K562 (cell line): ENCODE results near the gene C1QL2. TPM values are rescaled to one million over a fixed set of nuclear protein-coding genes. Genes with fewer than 3 reads are reported as not detected.

Experiments
- ATAC-seq: fragments of 200-7000 bp; cut with Tn5 transposase; 3 replicates; pipeline ENCODE4 v1.9.1; 2020; ENCODE audit warnings: moderate library complexity
- BruUV-seq: library from RNA; stranded (reverse); fragments of 400-500 nt; replicated peaks from 2 replicates; lab custom pipeline; 2021; lab: Mats Ljungman, UMichigan
- CTCF ChIA-PET: fragments of 300-600 bp; formaldehyde crosslinking; extraction: SDS; loops from one replicate; lab custom pipeline; 2021; ENCODE audit warnings: low intra/inter-chr PET ratio; lab: Yijun Ruan, JAX
- POLR2A ChIA-PET: fragments of 300-600, 350-650 bp; sonication (Branson Sonifier 250); formaldehyde crosslinking; extraction: SDS; loops from one replicate; lab custom pipeline; 2021; ENCODE audit warnings: antibody characterized with exemption, inconsistent platforms; lab: Yijun Ruan, JAX
- DNase-seq, 4 experiments: peaks; one replicate each; pipeline versions ENCODE4 v3.0.0 to v3.0.0-alpha.2; 2011 to 2018; ENCODE audit warnings: low spot score in 3 of 4, mixed read lengths in 3 of 4; ENCODE audit errors: extremely low read depth in 1 of 4
- FAIRE-seq: peaks from 2 replicates; lab custom pipeline; 2011; peaks lifted over from hg19 to GRCh38; lab: Jason Lieb, UNC
- H2AFZ ChIP-seq: 2 replicates; pipeline ENCODE4 v1.6.0; 2011; ENCODE audit warnings: low read depth, low read length, control low read depth, inconsistent platforms
- H3K27ac ChIP-seq: fragments of 200-600 bp; 3 replicates; pipeline ENCODE4 v1.8.0; 2011; ENCODE audit warnings: low read depth, mild to moderate bottlenecking, control low read depth, inconsistent platforms, low read length, moderate library complexity, mixed read lengths; ENCODE audit errors: extremely low read depth
- H3K27me3 ChIP-seq, 2 experiments: fragments of 300-600 bp in 1 of 2; 2 replicates in 1 of 2; 3 replicates in 1 of 2; pipeline versions ENCODE4 v1.6.0 to v1.8.0; 2011; ENCODE audit warnings: inconsistent platforms in 2 of 2, low read length in 2 of 2, mild to moderate bottlenecking in 1 of 2, mixed read lengths in 1 of 2, moderate library complexity in 1 of 2; ENCODE audit not compliant: control insufficient read depth in 2 of 2, insufficient read depth in 2 of 2
- H3K36me3 ChIP-seq: fragments of 300-600 bp; 3 replicates; pipeline ENCODE4 v1.8.0; 2011; ENCODE audit warnings: mild to moderate bottlenecking, low read length, inconsistent platforms; ENCODE audit not compliant: control insufficient read depth, insufficient read depth
- H3K4me1 ChIP-seq, 2 experiments: fragments of 200-600 bp in 1 of 2; replicated peaks in 1 of 2; 2 replicates in 1 of 2; 3 replicates in 1 of 2; pipeline versions ENCODE4 v1.5.1 to v1.8.0; 2011; ENCODE audit warnings: inconsistent platforms in 2 of 2, low read length in 2 of 2, mild to moderate bottlenecking in 1 of 2, mixed read lengths in 1 of 2, moderate library complexity in 1 of 2; ENCODE audit not compliant: control insufficient read depth in 2 of 2, insufficient read depth in 2 of 2
- H3K4me2 ChIP-seq: 2 replicates; pipeline ENCODE4 v1.6.1; 2011; ENCODE audit warnings: low read length, control low read depth, inconsistent platforms, mixed read lengths; ENCODE audit not compliant: insufficient read depth
- H3K4me3 ChIP-seq: fragments of 200-600 bp; sonication (generic), shearing (Covaris generic); 2 replicates; pipeline ENCODE4 v1.5.1; 2016; ENCODE audit warnings: control low read depth, inconsistent platforms
- H3K79me2 ChIP-seq: fragments of 200-600 bp; 3 replicates; pipeline ENCODE4 v1.8.0; 2011; ENCODE audit warnings: low read length, inconsistent platforms; ENCODE audit not compliant: control insufficient read depth, insufficient read depth
- H3K9ac ChIP-seq, 2 experiments: 2 replicates each; pipeline versions ENCODE4 v1.6.0 to v1.6.1; 2011; ENCODE audit warnings: low read depth in 2 of 2, low read length in 2 of 2, control low read depth in 1 of 2, inconsistent platforms in 1 of 2, mild to moderate bottlenecking in 1 of 2, mixed read lengths in 1 of 2; ENCODE audit not compliant: insufficient read depth in 1 of 2
- H3K9me1 ChIP-seq: one replicate; pipeline ENCODE4 v1.6.0; 2011; ENCODE audit warnings: inconsistent platforms, mild to moderate bottlenecking, low read length, moderate library complexity; ENCODE audit not compliant: control insufficient read depth, insufficient read depth
- H3K9me3 ChIP-seq: replicated peaks from 2 replicates; pipeline ENCODE4 v1.5.1; 2011; ENCODE audit warnings: low read depth, low read length, inconsistent platforms; ENCODE audit not compliant: control insufficient read depth, insufficient read depth
- H4K20me1 ChIP-seq: replicated peaks from 2 replicates; pipeline ENCODE4 v1.6.1; 2011; ENCODE audit warnings: low read length, inconsistent platforms, mixed read lengths; ENCODE audit not compliant: control insufficient read depth, insufficient read depth
- CREBBP ChIP-seq: IDR thresholded peaks from one replicate; pipeline ENCODE4 v1.6.1; 2012; ENCODE audit warnings: low read depth, mild to moderate bottlenecking, control low read depth, inconsistent platforms, low read length
- CREM ChIP-seq: IDR thresholded peaks from 2 replicates; pipeline ENCODE4 v1.6.1; 2014; ENCODE audit warnings: antibody characterized with exemption, low read depth
- LARP7 ChIP-seq: fragments of 450-650 bp; IDR thresholded peaks from 2 replicates; pipeline ENCODE4 v1.6.1; 2016
- MEF2A ChIP-seq: IDR thresholded peaks from 2 replicates; pipeline ENCODE4 v1.6.1; 2011; ENCODE audit warnings: low read depth, mild to moderate bottlenecking, low read length, moderate library complexity; ENCODE audit not compliant: control insufficient read depth
- RBBP5 ChIP-seq: fragments of 200-600 bp; sonication (generic); IDR thresholded peaks from 2 replicates; pipeline ENCODE4 v1.6.1; 2012; ENCODE audit warnings: borderline replicate concordance, mild to moderate bottlenecking, low read length, control low read depth, inconsistent platforms; ENCODE audit not compliant: insufficient read depth, poor library complexity, severe bottlenecking
- SMAD4 ChIP-seq: fragments of 250-450 bp; sonication (Bioruptor Pico); conservative IDR thresholded peaks from 2 replicates; pipeline ENCODE4 v1.8.0; 2021; ENCODE audit warnings: inconsistent platforms, mild to moderate bottlenecking, moderate library complexity
- SP2 ChIP-seq: IDR thresholded peaks from 2 replicates; pipeline ENCODE4 v1.6.1; 2011; ENCODE audit warnings: mild to moderate bottlenecking, low read depth, low read length, moderate library complexity; ENCODE audit not compliant: poor library complexity, severe bottlenecking; ENCODE audit errors: extremely low read depth
- TCFL5 ChIP-seq: fragments of 250-450 bp; sonication (Bioruptor Pico); conservative IDR thresholded peaks from 2 replicates; pipeline ENCODE4 v1.6.1; 2021; ENCODE audit warnings: mild to moderate bottlenecking, moderate library complexity, matching md5 sums
- ZNF263 ChIP-seq: sonication (generic); formaldehyde crosslinking; IDR thresholded peaks from 2 replicates; pipeline ENCODE4 v1.8.0; 2022; ENCODE audit warnings: mild to moderate bottlenecking, missing genetic modification reagents, borderline replicate concordance
- ZNF717 ChIP-seq: fragments of 250-450 bp; sonication (Bioruptor Pico); IDR thresholded peaks from 2 replicates; pipeline ENCODE4 v1.5.0; 2021
- WGBS: fragments of 100-300 bp; shearing (Covaris generic); methylation state at CpG from one replicate; pipeline ENCODE4 v1.1.6; 2016; ENCODE audit warnings: low coverage, mixed read lengths; ENCODE audit not compliant: insufficient coverage; ENCODE audit errors: missing lambda C conversion rate; 5-methylcytosine and 5-hydroxymethylcytosine counted together
- in situ Hi-C: fragments of 300-500 bp; cut with MboI; formaldehyde crosslinking; loops from 4 replicates; pipeline ENCODE4 v1.15.0; 2018; ENCODE audit warnings: inconsistent platforms, mixed read lengths
- intact Hi-C: fragments of 100-400 bp; cut with micrococcal nuclease; formaldehyde crosslinking; loops from 2 replicates; pipeline ENCODE4 v1.14.2; 2022
- polyA plus RNA-seq, 8 experiments: library from polyadenylated mRNA; depleted of rRNA in 4 of 8; stranded (reverse) in 5 of 8; unstranded in 3 of 8; fragments of >200 nt; fragmentation: Nextera tagmentation in 2 of 8; fragmentation: Illumina TruSeq in 1 of 8; extraction: Ambion mirVana in 2 of 8; extraction: Trizol in 1 of 8; gene quantifications; 2 replicates each; pipeline versions ENCODE4 v1.2.1 to v1.2.3, GENCODE V29; 2011 to 2014; ENCODE audit warnings: inconsistent platforms in 1 of 8, missing spikeins in 1 of 8
- total RNA-seq, 7 experiments: library from RNA; depleted of rRNA in 6 of 7; stranded (reverse); fragments of >200 nt in 6 of 7; fragmentation: Illumina TruSeq in 2 of 7; extraction: Trizol in 2 of 7; gene quantifications; 2 replicates each; pipeline versions ENCODE4 v1.2.1 to v1.2.3, GENCODE V29; 2011 to 2021; ENCODE audit warnings: low replicate concordance in 1 of 7
- TF ChIP-seq, protein P1 (sequence below): fragments of 200-600 bp; sonication (generic); IDR thresholded peaks from one replicate; pipeline ENCODE4 v1.6.1; 2012; ENCODE audit warnings: mild to moderate bottlenecking, low read depth, low read length, inconsistent platforms

Gene C1QL2
- total and polyA plus RNA-seq, 9 of the 15 experiments (the other 6 are each of a cell fraction or from before 2014, with no cell fraction given), result not detected

DNA sequence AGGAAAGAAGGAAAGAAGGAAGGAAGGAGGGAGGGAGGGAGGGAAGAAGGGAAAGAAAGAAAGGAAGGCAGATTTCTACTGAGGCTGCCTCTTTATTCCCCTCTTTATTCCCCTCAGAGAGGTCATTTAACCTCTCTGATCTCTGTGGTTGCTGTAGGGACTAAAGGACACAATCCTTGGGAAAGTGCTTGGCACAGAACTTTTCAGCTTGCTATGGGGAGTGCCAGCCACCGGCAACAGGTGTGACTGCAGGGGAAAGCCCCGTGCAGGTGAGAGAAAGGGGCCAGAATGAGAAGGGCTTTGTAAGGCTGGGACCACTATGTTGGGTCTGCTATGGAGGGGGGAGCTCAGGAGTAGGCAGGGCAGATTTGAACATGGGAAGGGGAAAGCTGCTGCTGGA is 37.3 kb upstream of the C1QL2 start:
- ATAC-seq (no peak), DNase-seq (no peak), FAIRE-seq (no peak)
- CTCF ChIA-PET, result no interaction called here
- no peak overlapping the region for H3K4me3 ChIP-seq
- H3K9me1 ChIP-seq, result no peaks in the 10 kb centered on the region
- intact Hi-C loops (no loop called here), in situ Hi-C loops (no loop called here)
- no peak overlapping the region for H2AFZ ChIP-seq
- H3K36me3 ChIP-seq, result no peaks in the 10 kb centered on the region
- no peak overlapping the region for H3K9ac ChIP-seq
- peaks cover 7% of the 10 kb centered on the region; the same call in 1 of the 2 replicates for H4K20me1 ChIP-seq
- peaks cover 6 to 49% of the 10 kb centered on the region in 2 experiments; a peak in 4 of 5 replicates for H3K27me3 ChIP-seq
- no peaks in the 10 kb centered on the region for H3K79me2 ChIP-seq
- no peak overlapping the region for H3K27ac ChIP-seq
- WGBS, result 0% methylated on average over 2 of the region's 2 CpGs
- BruUV-seq, result no TSS peak
- H3K4me1 ChIP-seq, result no peaks in the 10 kb centered on the region
- POLR2A ChIA-PET, result interaction anchor here (1.4 kb wide), 1 partner anchor 19 kb away, joined by 3 read pairs; no protein-coding TSS in a partner anchor
- H3K4me2 ChIP-seq, result no peak overlapping the region
- H3K9me3 ChIP-seq, result no peaks in the 10 kb centered on the region
- TF ChIP-seq ZNF263, result no peak
- TF ChIP-seq ZNF717, result no peak
- no peak for TF ChIP-seq LARP7
- no peak for TF ChIP-seq RBBP5
- TF ChIP-seq CREBBP, result no peak
- TF ChIP-seq SMAD4 (CRISPR knock-in tag), result no peak
- TF ChIP-seq SP2, result no peak
- no peak for TF ChIP-seq CREM
- no peak for TF ChIP-seq TCFL5 (CRISPR knock-in tag)
- TF ChIP-seq, protein P1, sequence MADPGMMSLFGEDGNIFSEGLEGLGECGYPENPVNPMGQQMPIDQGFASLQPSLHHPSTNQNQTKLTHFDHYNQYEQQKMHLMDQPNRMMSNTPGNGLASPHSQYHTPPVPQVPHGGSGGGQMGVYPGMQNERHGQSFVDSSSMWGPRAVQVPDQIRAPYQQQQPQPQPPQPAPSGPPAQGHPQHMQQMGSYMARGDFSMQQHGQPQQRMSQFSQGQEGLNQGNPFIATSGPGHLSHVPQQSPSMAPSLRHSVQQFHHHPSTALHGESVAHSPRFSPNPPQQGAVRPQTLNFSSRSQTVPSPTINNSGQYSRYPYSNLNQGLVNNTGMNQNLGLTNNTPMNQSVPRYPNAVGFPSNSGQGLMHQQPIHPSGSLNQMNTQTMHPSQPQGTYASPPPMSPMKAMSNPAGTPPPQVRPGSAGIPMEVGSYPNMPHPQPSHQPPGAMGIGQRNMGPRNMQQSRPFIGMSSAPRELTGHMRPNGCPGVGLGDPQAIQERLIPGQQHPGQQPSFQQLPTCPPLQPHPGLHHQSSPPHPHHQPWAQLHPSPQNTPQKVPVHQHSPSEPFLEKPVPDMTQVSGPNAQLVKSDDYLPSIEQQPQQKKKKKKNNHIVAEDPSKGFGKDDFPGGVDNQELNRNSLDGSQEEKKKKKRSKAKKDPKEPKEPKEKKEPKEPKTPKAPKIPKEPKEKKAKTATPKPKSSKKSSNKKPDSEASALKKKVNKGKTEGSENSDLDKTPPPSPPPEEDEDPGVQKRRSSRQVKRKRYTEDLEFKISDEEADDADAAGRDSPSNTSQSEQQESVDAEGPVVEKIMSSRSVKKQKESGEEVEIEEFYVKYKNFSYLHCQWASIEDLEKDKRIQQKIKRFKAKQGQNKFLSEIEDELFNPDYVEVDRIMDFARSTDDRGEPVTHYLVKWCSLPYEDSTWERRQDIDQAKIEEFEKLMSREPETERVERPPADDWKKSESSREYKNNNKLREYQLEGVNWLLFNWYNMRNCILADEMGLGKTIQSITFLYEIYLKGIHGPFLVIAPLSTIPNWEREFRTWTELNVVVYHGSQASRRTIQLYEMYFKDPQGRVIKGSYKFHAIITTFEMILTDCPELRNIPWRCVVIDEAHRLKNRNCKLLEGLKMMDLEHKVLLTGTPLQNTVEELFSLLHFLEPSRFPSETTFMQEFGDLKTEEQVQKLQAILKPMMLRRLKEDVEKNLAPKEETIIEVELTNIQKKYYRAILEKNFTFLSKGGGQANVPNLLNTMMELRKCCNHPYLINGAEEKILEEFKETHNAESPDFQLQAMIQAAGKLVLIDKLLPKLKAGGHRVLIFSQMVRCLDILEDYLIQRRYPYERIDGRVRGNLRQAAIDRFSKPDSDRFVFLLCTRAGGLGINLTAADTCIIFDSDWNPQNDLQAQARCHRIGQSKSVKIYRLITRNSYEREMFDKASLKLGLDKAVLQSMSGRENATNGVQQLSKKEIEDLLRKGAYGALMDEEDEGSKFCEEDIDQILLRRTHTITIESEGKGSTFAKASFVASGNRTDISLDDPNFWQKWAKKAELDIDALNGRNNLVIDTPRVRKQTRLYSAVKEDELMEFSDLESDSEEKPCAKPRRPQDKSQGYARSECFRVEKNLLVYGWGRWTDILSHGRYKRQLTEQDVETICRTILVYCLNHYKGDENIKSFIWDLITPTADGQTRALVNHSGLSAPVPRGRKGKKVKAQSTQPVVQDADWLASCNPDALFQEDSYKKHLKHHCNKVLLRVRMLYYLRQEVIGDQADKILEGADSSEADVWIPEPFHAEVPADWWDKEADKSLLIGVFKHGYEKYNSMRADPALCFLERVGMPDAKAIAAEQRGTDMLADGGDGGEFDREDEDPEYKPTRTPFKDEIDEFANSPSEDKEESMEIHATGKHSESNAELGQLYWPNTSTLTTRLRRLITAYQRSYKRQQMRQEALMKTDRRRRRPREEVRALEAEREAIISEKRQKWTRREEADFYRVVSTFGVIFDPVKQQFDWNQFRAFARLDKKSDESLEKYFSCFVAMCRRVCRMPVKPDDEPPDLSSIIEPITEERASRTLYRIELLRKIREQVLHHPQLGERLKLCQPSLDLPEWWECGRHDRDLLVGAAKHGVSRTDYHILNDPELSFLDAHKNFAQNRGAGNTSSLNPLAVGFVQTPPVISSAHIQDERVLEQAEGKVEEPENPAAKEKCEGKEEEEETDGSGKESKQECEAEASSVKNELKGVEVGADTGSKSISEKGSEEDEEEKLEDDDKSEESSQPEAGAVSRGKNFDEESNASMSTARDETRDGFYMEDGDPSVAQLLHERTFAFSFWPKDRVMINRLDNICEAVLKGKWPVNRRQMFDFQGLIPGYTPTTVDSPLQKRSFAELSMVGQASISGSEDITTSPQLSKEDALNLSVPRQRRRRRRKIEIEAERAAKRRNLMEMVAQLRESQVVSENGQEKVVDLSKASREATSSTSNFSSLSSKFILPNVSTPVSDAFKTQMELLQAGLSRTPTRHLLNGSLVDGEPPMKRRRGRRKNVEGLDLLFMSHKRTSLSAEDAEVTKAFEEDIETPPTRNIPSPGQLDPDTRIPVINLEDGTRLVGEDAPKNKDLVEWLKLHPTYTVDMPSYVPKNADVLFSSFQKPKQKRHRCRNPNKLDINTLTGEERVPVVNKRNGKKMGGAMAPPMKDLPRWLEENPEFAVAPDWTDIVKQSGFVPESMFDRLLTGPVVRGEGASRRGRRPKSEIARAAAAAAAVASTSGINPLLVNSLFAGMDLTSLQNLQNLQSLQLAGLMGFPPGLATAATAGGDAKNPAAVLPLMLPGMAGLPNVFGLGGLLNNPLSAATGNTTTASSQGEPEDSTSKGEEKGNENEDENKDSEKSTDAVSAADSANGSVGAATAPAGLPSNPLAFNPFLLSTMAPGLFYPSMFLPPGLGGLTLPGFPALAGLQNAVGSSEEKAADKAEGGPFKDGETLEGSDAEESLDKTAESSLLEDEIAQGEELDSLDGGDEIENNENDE, result no peak
- no peak for TF ChIP-seq MEF2A
